H1 (cell line): ENCODE results near the gene PTPRT. TPM values are rescaled to one million over a fixed set of nuclear protein-coding genes. Genes with fewer than 3 reads are reported as not detected.

Experiments
- BCL11A ChIP-seq, 2 experiments: IDR thresholded peaks; one replicate each; pipeline ENCODE4 v1.6.1; 2011; ENCODE audit warnings: low read depth in 2 of 2, low read length in 2 of 2, mild to moderate bottlenecking in 2 of 2
- CBX8 ChIP-seq: fragments of 300-800, 300-1000 bp; sonication (generic); IDR thresholded peaks from 2 replicates; pipeline ENCODE4 v1.7.1; 2016; ENCODE audit warnings: low read depth, low read length, borderline replicate concordance
- CHD1 ChIP-seq: IDR thresholded peaks from 2 replicates; pipeline ENCODE4 v1.6.1; 2012; ENCODE audit warnings: low read depth, low read length, improper control_type of control experiment
- JUND ChIP-seq: IDR thresholded peaks from 2 replicates; pipeline ENCODE4 v1.6.1; 2011; ENCODE audit warnings: mild to moderate bottlenecking, improper control_type of control experiment, low read length
- KDM4A ChIP-seq: IDR thresholded peaks from one replicate; pipeline ENCODE4 v1.7.1; 2012; ENCODE audit warnings: low read depth, mild to moderate bottlenecking, moderate library complexity, low read length, inconsistent platforms; ENCODE audit not compliant: severe bottlenecking
- NRF1 ChIP-seq: IDR thresholded peaks from 2 replicates; pipeline ENCODE4 v1.6.1; 2011; ENCODE audit warnings: mild to moderate bottlenecking, low read depth, low read length, improper control_type of control experiment
- PHF8 ChIP-seq: fragments of 200-600 bp; sonication (generic); conservative IDR thresholded peaks from 2 replicates; pipeline ENCODE4 v1.7.1; 2012; ENCODE audit warnings: low read depth, mild to moderate bottlenecking, inconsistent platforms, low read length, moderate library complexity
- POLR2AphosphoS5 ChIP-seq: IDR thresholded peaks from 2 replicates; pipeline ENCODE4 v1.6.1; 2011; ENCODE audit warnings: low read depth, low read length
- SIRT6 ChIP-seq: IDR thresholded peaks from one replicate; pipeline ENCODE4 v1.7.1; 2012; ENCODE audit warnings: low read length, inconsistent platforms
- SUZ12 ChIP-seq: fragments of 200-600 bp; sonication (generic); IDR thresholded peaks from 2 replicates; pipeline ENCODE4 v1.6.1; 2012; ENCODE audit warnings: mild to moderate bottlenecking, inconsistent platforms, low read length, moderate library complexity, mixed read lengths
- TEAD4 ChIP-seq: IDR thresholded peaks from 2 replicates; pipeline ENCODE4 v1.6.1; 2012; ENCODE audit warnings: low read depth, low read length, inconsistent platforms, mixed read lengths
- ZNF274 ChIP-seq: IDR thresholded peaks from 2 replicates; pipeline ENCODE4 v1.7.0; 2012; ENCODE audit warnings: low read length, borderline replicate concordance; ENCODE audit errors: extremely low read depth
- polyA plus RNA-seq, 7 experiments: library from polyadenylated mRNA; depleted of rRNA in 3 of 7; stranded (reverse) in 5 of 7; unstranded in 2 of 7; fragments of >200 nt in 5 of 7; fragments of 200-250 nt in 2 of 7; gene quantifications; 1 replicate in 5 of 7; 2 replicates in 1 of 7; 4 replicates in 1 of 7; pipeline versions ENCODE4 v1.2.1 to v1.2.3, GENCODE V29; 2011 to 2013; ENCODE audit warnings: missing spikeins in 2 of 7, mixed read lengths in 2 of 7
- total RNA-seq: library from RNA; stranded (reverse); fragmentation: NEBNext Ultra II Directional; extraction: Animal tissue kit (Norgen Biotek cat#: 25700); gene quantifications from 2 replicates; pipeline ENCODE4 v1.2.1, GENCODE V29; 2021
- TF ChIP-seq, protein P1 (sequence below): fragments of 300-600 bp; sonication (generic); IDR thresholded peaks from 2 replicates; pipeline ENCODE4 v1.7.1; 2012; ENCODE audit warnings: low read length, moderate library complexity, mild to moderate bottlenecking, inconsistent platforms; ENCODE audit not compliant: insufficient replicate concordance

Gene PTPRT
- total and polyA plus RNA-seq, 2 of the 8 experiments (the other 6 are each of a cell fraction or from before 2014, with no cell fraction given) = 0.33 to 1.8 TPM

DNA sequence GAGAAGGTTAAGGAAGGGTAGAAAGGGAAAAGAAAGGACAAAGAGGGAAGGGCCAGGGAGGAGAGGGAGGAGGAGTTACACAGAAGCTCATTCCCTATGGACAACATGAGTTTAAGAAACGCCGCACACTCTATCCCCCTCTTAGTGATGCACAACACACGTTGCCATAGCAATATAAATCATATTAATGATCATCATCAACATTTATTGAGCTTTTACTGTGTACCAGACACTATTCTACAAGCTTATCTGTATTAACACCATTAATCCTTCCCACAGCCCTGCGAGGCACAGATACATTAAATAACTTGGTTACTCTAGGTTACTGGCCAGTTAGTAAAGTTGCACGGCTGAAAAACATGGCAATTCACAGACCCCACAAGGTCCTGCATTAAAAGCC is 234.8 kb downstream of the PTPRT start (continued):
- TF ChIP-seq, protein P1, sequence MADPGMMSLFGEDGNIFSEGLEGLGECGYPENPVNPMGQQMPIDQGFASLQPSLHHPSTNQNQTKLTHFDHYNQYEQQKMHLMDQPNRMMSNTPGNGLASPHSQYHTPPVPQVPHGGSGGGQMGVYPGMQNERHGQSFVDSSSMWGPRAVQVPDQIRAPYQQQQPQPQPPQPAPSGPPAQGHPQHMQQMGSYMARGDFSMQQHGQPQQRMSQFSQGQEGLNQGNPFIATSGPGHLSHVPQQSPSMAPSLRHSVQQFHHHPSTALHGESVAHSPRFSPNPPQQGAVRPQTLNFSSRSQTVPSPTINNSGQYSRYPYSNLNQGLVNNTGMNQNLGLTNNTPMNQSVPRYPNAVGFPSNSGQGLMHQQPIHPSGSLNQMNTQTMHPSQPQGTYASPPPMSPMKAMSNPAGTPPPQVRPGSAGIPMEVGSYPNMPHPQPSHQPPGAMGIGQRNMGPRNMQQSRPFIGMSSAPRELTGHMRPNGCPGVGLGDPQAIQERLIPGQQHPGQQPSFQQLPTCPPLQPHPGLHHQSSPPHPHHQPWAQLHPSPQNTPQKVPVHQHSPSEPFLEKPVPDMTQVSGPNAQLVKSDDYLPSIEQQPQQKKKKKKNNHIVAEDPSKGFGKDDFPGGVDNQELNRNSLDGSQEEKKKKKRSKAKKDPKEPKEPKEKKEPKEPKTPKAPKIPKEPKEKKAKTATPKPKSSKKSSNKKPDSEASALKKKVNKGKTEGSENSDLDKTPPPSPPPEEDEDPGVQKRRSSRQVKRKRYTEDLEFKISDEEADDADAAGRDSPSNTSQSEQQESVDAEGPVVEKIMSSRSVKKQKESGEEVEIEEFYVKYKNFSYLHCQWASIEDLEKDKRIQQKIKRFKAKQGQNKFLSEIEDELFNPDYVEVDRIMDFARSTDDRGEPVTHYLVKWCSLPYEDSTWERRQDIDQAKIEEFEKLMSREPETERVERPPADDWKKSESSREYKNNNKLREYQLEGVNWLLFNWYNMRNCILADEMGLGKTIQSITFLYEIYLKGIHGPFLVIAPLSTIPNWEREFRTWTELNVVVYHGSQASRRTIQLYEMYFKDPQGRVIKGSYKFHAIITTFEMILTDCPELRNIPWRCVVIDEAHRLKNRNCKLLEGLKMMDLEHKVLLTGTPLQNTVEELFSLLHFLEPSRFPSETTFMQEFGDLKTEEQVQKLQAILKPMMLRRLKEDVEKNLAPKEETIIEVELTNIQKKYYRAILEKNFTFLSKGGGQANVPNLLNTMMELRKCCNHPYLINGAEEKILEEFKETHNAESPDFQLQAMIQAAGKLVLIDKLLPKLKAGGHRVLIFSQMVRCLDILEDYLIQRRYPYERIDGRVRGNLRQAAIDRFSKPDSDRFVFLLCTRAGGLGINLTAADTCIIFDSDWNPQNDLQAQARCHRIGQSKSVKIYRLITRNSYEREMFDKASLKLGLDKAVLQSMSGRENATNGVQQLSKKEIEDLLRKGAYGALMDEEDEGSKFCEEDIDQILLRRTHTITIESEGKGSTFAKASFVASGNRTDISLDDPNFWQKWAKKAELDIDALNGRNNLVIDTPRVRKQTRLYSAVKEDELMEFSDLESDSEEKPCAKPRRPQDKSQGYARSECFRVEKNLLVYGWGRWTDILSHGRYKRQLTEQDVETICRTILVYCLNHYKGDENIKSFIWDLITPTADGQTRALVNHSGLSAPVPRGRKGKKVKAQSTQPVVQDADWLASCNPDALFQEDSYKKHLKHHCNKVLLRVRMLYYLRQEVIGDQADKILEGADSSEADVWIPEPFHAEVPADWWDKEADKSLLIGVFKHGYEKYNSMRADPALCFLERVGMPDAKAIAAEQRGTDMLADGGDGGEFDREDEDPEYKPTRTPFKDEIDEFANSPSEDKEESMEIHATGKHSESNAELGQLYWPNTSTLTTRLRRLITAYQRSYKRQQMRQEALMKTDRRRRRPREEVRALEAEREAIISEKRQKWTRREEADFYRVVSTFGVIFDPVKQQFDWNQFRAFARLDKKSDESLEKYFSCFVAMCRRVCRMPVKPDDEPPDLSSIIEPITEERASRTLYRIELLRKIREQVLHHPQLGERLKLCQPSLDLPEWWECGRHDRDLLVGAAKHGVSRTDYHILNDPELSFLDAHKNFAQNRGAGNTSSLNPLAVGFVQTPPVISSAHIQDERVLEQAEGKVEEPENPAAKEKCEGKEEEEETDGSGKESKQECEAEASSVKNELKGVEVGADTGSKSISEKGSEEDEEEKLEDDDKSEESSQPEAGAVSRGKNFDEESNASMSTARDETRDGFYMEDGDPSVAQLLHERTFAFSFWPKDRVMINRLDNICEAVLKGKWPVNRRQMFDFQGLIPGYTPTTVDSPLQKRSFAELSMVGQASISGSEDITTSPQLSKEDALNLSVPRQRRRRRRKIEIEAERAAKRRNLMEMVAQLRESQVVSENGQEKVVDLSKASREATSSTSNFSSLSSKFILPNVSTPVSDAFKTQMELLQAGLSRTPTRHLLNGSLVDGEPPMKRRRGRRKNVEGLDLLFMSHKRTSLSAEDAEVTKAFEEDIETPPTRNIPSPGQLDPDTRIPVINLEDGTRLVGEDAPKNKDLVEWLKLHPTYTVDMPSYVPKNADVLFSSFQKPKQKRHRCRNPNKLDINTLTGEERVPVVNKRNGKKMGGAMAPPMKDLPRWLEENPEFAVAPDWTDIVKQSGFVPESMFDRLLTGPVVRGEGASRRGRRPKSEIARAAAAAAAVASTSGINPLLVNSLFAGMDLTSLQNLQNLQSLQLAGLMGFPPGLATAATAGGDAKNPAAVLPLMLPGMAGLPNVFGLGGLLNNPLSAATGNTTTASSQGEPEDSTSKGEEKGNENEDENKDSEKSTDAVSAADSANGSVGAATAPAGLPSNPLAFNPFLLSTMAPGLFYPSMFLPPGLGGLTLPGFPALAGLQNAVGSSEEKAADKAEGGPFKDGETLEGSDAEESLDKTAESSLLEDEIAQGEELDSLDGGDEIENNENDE = no peak
- TF ChIP-seq CHD1 (no peak), JUND (no peak), KDM4A (no peak), TEAD4 (no peak), CBX8 (no peak), PHF8 (no peak), POLR2AphosphoS5 (no peak), SIRT6 (no peak), SUZ12 (no peak), NRF1 (no peak), ZNF274 (no peak), BCL11A (IDR thresholded peaks at IDR 0.05; ENCODE audit: low read depth in 2 of 2, low read length in 2 of 2) (no peak)
